ENCODE results near the gene MRPS23. TPM values are rescaled to one million over a fixed set of nuclear protein-coding genes. Genes with fewer than 3 reads are reported as not detected.

Gene MRPS23
- total RNA-seq, 1 donor from 2014 or later = 84.8 TPM

DNA sequence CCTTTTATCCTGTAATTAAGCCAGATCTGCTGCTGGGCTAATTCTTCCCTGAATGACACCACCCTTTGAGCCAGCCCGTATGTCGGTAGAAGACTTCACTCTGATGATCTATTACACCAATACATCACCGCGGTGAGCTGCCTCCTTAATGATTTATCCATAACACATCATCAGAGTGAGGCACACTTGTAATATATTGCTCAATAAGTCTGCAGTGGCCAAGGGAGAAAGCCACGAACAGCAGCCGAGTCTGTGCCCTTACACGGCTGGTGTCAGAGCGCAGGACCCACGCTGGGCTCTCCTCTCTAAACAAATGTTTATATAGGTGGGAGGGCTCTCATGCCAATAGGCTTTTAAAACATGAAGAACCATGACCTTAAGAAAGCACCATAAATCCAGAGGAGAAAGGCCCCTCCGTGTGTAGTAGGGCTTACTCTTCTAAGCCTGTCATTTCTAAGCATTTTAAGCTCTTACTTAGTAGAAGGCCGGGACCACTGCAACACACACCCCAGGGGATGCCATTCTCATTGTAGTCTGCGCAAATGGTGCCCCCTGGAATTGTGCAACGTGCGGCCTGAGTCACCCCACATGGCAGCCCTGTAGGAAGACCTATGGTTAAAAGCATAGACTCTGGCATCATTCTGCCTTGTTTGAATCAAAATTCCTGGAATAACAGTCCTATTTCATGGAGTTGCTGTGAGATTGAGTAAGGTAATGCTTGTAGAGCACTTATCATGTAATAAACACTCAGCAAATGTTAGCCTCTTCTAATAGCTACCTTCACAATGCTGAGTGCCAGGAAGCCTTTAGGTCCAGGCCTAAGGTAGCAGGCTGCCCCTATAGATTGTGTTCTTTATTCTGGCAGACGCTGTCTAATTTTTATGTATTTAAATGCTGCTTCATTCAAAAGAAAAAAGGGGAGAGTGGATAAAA, 26.1 kb downstream of the MRPS23 start:
- H3K27ac Mint-ChIP-seq = no peak overlapping the region
- no peaks in the 10 kb centered on the region for H3K9me3 Mint-ChIP-seq
- intact Hi-C loops (cut with micrococcal nuclease) = no loop called here
- no peaks in the 10 kb centered on the region for H3K36me3 Mint-ChIP-seq (ENCODE audit: low read depth)
- H3K4me3 Mint-ChIP-seq = no peak overlapping the region
- no peak for DNase-seq
- no peaks in the 10 kb centered on the region for H3K4me1 Mint-ChIP-seq
- H3K27me3 Mint-ChIP-seq = peaks cover 2% of the 10 kb centered on the region

DNA sequence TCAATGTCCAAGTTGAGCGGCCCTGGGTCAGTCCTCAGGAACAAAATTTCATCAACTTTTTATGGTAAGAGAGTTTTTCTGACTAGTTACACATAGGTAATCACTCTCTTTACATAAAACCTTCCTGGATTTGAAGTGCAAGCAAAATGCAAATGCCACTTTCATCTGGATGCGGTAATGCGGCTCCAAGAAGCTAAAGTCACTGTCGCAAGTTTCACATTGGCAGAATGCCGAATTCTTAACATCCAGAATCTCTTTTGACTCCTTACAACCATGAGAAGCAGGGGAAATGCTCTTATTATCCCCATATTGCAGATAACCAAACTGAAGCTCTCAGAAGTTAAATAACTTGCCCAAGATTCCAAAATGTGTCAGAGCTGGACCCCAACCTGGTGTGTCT, 30.0 kb downstream of the MRPS23 start:
- no peak overlapping the region for H3K4me3 Mint-ChIP-seq
- intact Hi-C loops (cut with micrococcal nuclease) = no loop called here
- H3K9me3 Mint-ChIP-seq = no peaks in the 10 kb centered on the region
- no peaks in the 10 kb centered on the region for H3K4me1 Mint-ChIP-seq
- peaks cover 9% of the 10 kb centered on the region for H3K27me3 Mint-ChIP-seq
- DNase-seq = no peak
- no peaks in the 10 kb centered on the region for H3K36me3 Mint-ChIP-seq (ENCODE audit: low read depth)
- no peak overlapping the region for H3K27ac Mint-ChIP-seq

DNA sequence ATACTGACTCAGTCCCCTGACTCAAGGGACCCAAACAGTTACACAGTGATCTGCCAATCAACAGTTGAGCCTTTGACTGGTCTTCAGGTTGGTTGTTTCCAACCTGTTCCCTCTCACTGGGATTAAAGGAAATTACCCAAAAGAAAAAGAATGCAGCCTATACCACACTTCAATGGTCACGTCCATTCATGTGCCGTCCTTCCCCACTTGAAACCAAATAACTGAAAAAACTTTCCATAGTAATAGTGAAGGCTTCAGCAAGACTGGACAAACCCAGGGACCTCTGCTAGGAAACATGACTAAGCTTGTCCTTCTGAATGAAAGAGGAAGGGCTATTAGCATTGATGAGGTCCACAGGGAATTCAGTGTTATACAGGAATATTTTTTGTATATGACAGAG, 30.6 kb downstream of the MRPS23 start:
- intact Hi-C loops (cut with micrococcal nuclease) = no loop called here
- H3K27ac Mint-ChIP-seq = no peak overlapping the region
- no peaks in the 10 kb centered on the region for H3K4me1 Mint-ChIP-seq
- H3K9me3 Mint-ChIP-seq = no peaks in the 10 kb centered on the region
- no peaks in the 10 kb centered on the region for H3K36me3 Mint-ChIP-seq (ENCODE audit: low read depth)
- H3K4me3 Mint-ChIP-seq = no peak overlapping the region
- no peak for DNase-seq
- H3K27me3 Mint-ChIP-seq = peaks cover 11% of the 10 kb centered on the region

- intact Hi-C loops (cut with micrococcal nuclease) = no loop called here
- H3K36me3 Mint-ChIP-seq (ENCODE audit: low read depth) = no peaks in the 10 kb centered on the region
- no peaks in the 10 kb centered on the region for H3K4me1 Mint-ChIP-seq
- H3K27me3 Mint-ChIP-seq = peaks cover 13% of the 10 kb centered on the region
- DNase-seq = no peak
- H3K27ac Mint-ChIP-seq = no peak overlapping the region
- H3K4me3 Mint-ChIP-seq = no peak overlapping the region
- H3K9me3 Mint-ChIP-seq = no peaks in the 10 kb centered on the region
Measured at GRCh38 chr17:57818066-57818465, 31.8 kb downstream of the MRPS23 start.

DNA sequence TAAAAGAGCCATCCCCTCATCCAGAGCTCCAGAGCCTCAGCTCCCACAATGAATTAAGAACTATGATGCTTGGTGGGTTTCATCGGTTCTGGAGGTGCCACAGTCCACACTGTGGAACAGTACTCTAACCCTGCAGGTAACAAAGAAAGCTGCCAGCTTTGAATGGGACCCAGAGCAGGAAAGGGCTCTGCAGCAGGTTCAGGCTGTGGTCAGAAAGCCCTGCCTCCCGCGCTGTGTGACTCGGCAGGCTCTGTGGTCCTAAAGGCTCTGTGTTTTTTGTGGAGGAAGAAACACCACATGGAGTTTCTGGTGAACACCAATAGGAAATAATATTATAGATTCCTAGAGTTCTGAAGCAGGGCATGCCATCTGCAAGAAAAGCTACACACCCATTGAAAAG, 32.5 kb downstream of the MRPS23 start:
- no peak for DNase-seq
- Mint-ChIP-seq H3K27me3 (peaks cover 16% of the 10 kb centered on the region), H3K27ac (no peak overlapping the region), H3K4me1 (no peaks in the 10 kb centered on the region), H3K4me3 (no peak overlapping the region), H3K9me3 (no peaks in the 10 kb centered on the region), H3K36me3 (ENCODE audit: low read depth) (no peaks in the 10 kb centered on the region)
- intact Hi-C loops (cut with micrococcal nuclease) = no loop called here

DNA sequence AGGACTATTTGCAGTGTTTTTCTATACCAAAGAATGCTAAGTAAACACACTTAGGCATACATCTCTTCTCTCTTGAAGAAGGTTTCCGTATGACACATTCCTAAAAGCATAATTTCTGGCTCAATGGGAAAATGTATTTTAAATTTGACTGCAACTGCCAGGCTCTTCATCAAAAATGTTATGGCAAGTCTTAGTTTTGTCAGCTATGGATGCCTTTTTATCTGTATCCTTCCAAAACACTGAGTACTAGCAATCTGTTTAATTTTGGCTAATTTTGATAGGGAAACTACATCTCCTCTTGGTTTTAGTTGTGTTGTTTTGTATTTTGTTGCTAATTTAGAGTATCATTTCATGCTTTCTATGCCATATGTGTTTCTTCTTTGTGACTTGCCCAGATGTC, 35.4 kb downstream of the MRPS23 start:
- no peaks in the 10 kb centered on the region for H3K9me3 Mint-ChIP-seq

DNA sequence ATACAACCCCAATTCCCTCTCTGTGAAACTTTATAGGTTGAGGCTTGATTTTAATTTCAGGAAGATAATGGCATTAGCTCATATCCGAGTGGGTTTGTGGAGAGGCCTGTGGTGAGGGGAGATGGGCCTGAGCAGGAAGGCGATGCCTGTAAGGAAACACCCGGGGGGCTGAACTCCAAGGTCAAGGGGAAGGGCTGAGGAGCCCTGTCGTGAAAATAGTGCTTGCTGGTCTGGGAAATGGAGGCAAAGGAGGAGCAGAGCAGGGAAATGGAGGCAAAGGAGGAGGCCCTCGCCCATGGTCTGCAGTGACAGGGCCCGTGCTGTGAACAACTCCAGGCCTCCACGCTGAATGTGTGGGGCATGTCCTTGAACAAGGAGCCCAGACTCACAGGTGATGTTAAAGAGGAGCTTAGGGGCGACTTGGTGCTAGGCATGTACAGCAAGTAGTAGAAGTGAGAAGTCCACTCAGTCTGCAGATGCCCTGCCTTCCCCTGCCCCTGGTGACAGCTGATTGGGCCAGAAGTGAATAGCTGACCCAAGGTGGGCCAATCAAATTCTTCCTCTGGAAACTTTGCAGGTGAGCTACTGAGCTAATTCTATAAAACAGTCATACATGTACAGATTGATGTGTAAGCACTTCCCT, 38.1 kb downstream of the MRPS23 start:
- DNase-seq = no peak
- intact Hi-C loops (cut with micrococcal nuclease) = no loop called here
- H3K4me3 Mint-ChIP-seq = no peak overlapping the region
- H3K27ac Mint-ChIP-seq = no peak overlapping the region
- H3K4me1 Mint-ChIP-seq = no peaks in the 10 kb centered on the region
- no peaks in the 10 kb centered on the region for H3K9me3 Mint-ChIP-seq
- H3K36me3 Mint-ChIP-seq (ENCODE audit: low read depth) = no peaks in the 10 kb centered on the region
- peaks cover 44% of the 10 kb centered on the region for H3K27me3 Mint-ChIP-seq

More for the DNA sequence above, 35.4 kb downstream of the MRPS23 start:
- no peak for DNase-seq
- Mint-ChIP-seq H3K4me1 (no peaks in the 10 kb centered on the region), H3K36me3 (ENCODE audit: low read depth) (no peaks in the 10 kb centered on the region), H3K4me3 (no peak overlapping the region), H3K27me3 (peaks cover 37% of the 10 kb centered on the region), H3K27ac (no peak overlapping the region)
- intact Hi-C loops (cut with micrococcal nuclease) = no loop called here

GRCh38 chr17:57810721-57811637, 38.9 kb downstream of the MRPS23 start:
- peaks cover 46% of the 10 kb centered on the region for H3K27me3 Mint-ChIP-seq
- no peaks in the 10 kb centered on the region for H3K9me3 Mint-ChIP-seq
- no peak overlapping the region for H3K4me3 Mint-ChIP-seq
- intact Hi-C loops (cut with micrococcal nuclease) = no loop called here
- no peak overlapping the region for H3K27ac Mint-ChIP-seq
- DNase-seq = no peak
- H3K36me3 Mint-ChIP-seq (ENCODE audit: low read depth) = no peaks in the 10 kb centered on the region
- H3K4me1 Mint-ChIP-seq = no peaks in the 10 kb centered on the region

DNA sequence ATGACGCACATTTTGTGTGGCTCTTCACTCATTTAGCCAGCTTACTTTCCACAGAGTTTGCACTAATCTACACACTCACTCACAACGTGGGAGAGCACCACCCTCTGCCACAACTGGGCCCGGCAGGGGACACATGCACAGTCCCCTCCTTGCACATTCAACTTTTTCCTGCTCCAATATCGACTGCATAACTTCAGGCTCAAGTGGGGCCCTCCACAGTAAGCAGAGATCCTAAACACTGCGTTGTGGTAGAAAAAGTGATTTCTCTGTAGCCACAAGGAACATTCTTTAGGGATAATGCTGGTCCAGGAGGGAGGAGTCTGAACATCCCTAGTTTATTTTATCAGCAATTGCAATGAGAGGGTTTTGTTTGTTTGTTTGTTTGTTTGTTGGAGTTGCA, 40.0 kb downstream of the MRPS23 start:
- no peak overlapping the region for H3K27ac Mint-ChIP-seq
- H3K36me3 Mint-ChIP-seq (ENCODE audit: low read depth) = no peaks in the 10 kb centered on the region
- H3K27me3 Mint-ChIP-seq = peaks cover 47% of the 10 kb centered on the region
- no peaks in the 10 kb centered on the region for H3K9me3 Mint-ChIP-seq
- no peak overlapping the region for H3K4me3 Mint-ChIP-seq
- DNase-seq = no peak
- no peaks in the 10 kb centered on the region for H3K4me1 Mint-ChIP-seq
- intact Hi-C loops (cut with micrococcal nuclease) = no loop called here

- DNase-seq = no peak
- intact Hi-C loops (cut with micrococcal nuclease) = no loop called here
- H3K27me3 Mint-ChIP-seq = peaks cover 47% of the 10 kb centered on the region
- H3K4me3 Mint-ChIP-seq = no peak overlapping the region
- H3K9me3 Mint-ChIP-seq = no peaks in the 10 kb centered on the region
- no peak overlapping the region for H3K27ac Mint-ChIP-seq
- no peaks in the 10 kb centered on the region for H3K4me1 Mint-ChIP-seq
- no peaks in the 10 kb centered on the region for H3K36me3 Mint-ChIP-seq (ENCODE audit: low read depth)
Measured at GRCh38 chr17:57808882-57809281, 41.0 kb downstream of the MRPS23 start.

GRCh38 chr17:57806167-57806830, 43.5 kb downstream of the MRPS23 start:
- H3K4me3 Mint-ChIP-seq = no peak overlapping the region
- H3K4me1 Mint-ChIP-seq = no peaks in the 10 kb centered on the region
- H3K9me3 Mint-ChIP-seq = no peaks in the 10 kb centered on the region
- DNase-seq = no peak
- H3K36me3 Mint-ChIP-seq (ENCODE audit: low read depth) = no peaks in the 10 kb centered on the region
- H3K27me3 Mint-ChIP-seq = peaks cover 38% of the 10 kb centered on the region
- H3K27ac Mint-ChIP-seq = no peak overlapping the region
- intact Hi-C loops (cut with micrococcal nuclease) = no loop called here

GRCh38 chr17:57803021-57803420, 46.8 kb downstream of the MRPS23 start:
- no peaks in the 10 kb centered on the region for H3K36me3 Mint-ChIP-seq (ENCODE audit: low read depth)
- H3K9me3 Mint-ChIP-seq = no peaks in the 10 kb centered on the region
- H3K27me3 Mint-ChIP-seq = peaks cover 22% of the 10 kb centered on the region
- DNase-seq = no peak
- no peaks in the 10 kb centered on the region for H3K4me1 Mint-ChIP-seq
- no peak overlapping the region for H3K4me3 Mint-ChIP-seq
- intact Hi-C loops (cut with micrococcal nuclease) = no loop called here
- H3K27ac Mint-ChIP-seq = no peak overlapping the region

GRCh38 chr17:57801044-57801711, 48.7 kb downstream of the MRPS23 start:
- Mint-ChIP-seq H3K9me3 (no peaks in the 10 kb centered on the region), H3K36me3 (ENCODE audit: low read depth) (no peaks in the 10 kb centered on the region), H3K4me1 (no peaks in the 10 kb centered on the region), H3K4me3 (no peak overlapping the region), H3K27ac (no peak overlapping the region), H3K27me3 (peaks cover 18% of the 10 kb centered on the region)
- DNase-seq = no peak
- intact Hi-C loops (cut with micrococcal nuclease) = no loop called here
